Erythroblast (primary cell): ENCODE data around the gene DSG4.

Experiments
- GATA1 ChIP-seq: IDR thresholded peaks from 2 replicates; pipeline ENCODE4 v1.6.1; 2011; ENCODE audit warnings: low read depth, mild to moderate bottlenecking, control low read depth, low read length, moderate library complexity
- POLR2A ChIP-seq: IDR thresholded peaks from 2 replicates; pipeline ENCODE4 v1.6.1; 2011; ENCODE audit warnings: mild to moderate bottlenecking, low read length

DNA sequence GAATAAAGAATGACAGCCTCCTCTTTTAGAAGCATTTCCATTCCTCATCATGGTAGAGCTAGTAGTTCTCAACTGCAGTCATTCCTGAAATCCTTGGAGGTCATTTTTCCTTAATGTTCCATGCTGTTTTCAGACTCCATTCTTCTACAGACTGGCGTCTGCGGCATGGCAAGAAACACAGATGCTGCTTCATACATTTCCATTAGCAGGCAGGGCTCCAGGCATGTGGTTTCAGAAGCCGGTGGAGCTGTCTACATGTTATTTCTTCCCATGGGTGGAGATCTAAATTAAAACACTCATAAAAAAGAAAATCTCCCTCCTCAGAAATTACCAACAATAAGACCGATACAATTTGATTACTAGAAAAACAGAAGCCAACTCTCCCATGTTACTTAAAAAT lies 64.9 kb downstream of the DSG4 start:
- TF ChIP-seq POLR2A (no peak), GATA1 (no peak)
